K562 (cell line): ENCODE data around the gene WASF2. TPM values are rescaled to one million over a fixed set of nuclear protein-coding genes. Genes with fewer than 3 reads are reported as not detected.
A peak's percentile ranks its signal among the peaks of the same experiment; 100 is the strongest.

Experiments
- CBFA2T2 ChIP-seq: fragments of 450-650 bp; conservative IDR thresholded peaks from 2 replicates; pipeline ENCODE4 v1.6.1; 2017; ENCODE audit warnings: mild to moderate bottlenecking
- CCNT2 ChIP-seq: IDR thresholded peaks from 2 replicates; pipeline ENCODE4 v1.6.1; 2011; ENCODE audit warnings: borderline replicate concordance, low read depth, mild to moderate bottlenecking, moderate library complexity, mixed read lengths, low read length; ENCODE audit not compliant: insufficient read length; ENCODE audit errors: extremely low read depth
- JUND ChIP-seq, 2 experiments: IDR thresholded peaks; 2 replicates in 1 of 2; 3 replicates in 1 of 2; pipeline ENCODE4 v1.6.1; 2011; ENCODE audit warnings: borderline replicate concordance in 2 of 2, low read depth in 2 of 2, low read length in 2 of 2, improper control_type of control experiment in 1 of 2, missing biosample characterization in 1 of 2, missing genetic modification characterization in 1 of 2, missing genetic modification reagents in 1 of 2
- SMARCC2 ChIP-seq: fragments of 450-650 bp; IDR thresholded peaks from 2 replicates; pipeline ENCODE4 v1.6.1; 2017; ENCODE audit warnings: antibody characterized with exemption, moderate library complexity, mild to moderate bottlenecking, low read depth
- TEAD4 ChIP-seq, 2 experiments: sonication (generic) in 1 of 2; formaldehyde crosslinking in 1 of 2; IDR thresholded peaks; 2 replicates each; pipeline versions ENCODE4 v1.6.1 to v1.8.0; 2012 to 2022; ENCODE audit warnings: borderline replicate concordance in 1 of 2, inconsistent platforms in 1 of 2, low read length in 1 of 2, mild to moderate bottlenecking in 1 of 2, missing genetic modification reagents in 1 of 2
- TSC22D4 ChIP-seq: fragments of 450-650 bp; IDR thresholded peaks from 2 replicates; pipeline ENCODE4 v1.6.1; 2016; ENCODE audit warnings: missing genetic modification characterization, missing biosample characterization, control low read depth
- polyA plus RNA-seq, 8 experiments: library from polyadenylated mRNA; depleted of rRNA in 4 of 8; stranded (reverse) in 5 of 8; unstranded in 3 of 8; fragments of >200 nt; fragmentation: Nextera tagmentation in 2 of 8; fragmentation: Illumina TruSeq in 1 of 8; extraction: Ambion mirVana in 2 of 8; extraction: Trizol in 1 of 8; gene quantifications; 2 replicates each; pipeline versions ENCODE4 v1.2.1 to v1.2.3, GENCODE V29; 2011 to 2014; ENCODE audit warnings: inconsistent platforms in 1 of 8, missing spikeins in 1 of 8
- total RNA-seq, 7 experiments: library from RNA; depleted of rRNA in 6 of 7; stranded (reverse); fragments of >200 nt in 6 of 7; fragmentation: Illumina TruSeq in 2 of 7; extraction: Trizol in 2 of 7; gene quantifications; 2 replicates each; pipeline versions ENCODE4 v1.2.1 to v1.2.3, GENCODE V29; 2011 to 2021; ENCODE audit warnings: low replicate concordance in 1 of 7
- TF ChIP-seq, protein P1 (sequence below): fragments of 200-600 bp; sonication (generic); IDR thresholded peaks from one replicate; pipeline ENCODE4 v1.6.1; 2012; ENCODE audit warnings: mild to moderate bottlenecking, low read depth, low read length, inconsistent platforms
- TF ChIP-seq, protein P2 (sequence below): fragments of 250-450 bp; sonication (Bioruptor Pico); IDR thresholded peaks from 2 replicates; pipeline ENCODE4 v1.8.0; 2021; ENCODE audit warnings: moderate library complexity, mild to moderate bottlenecking, inconsistent platforms

Gene WASF2
- total and polyA plus RNA-seq, 9 of the 15 experiments (the other 6 are each of a cell fraction or from before 2014, with no cell fraction given), result 8.2 to 163 (median 31.2) TPM

DNA sequence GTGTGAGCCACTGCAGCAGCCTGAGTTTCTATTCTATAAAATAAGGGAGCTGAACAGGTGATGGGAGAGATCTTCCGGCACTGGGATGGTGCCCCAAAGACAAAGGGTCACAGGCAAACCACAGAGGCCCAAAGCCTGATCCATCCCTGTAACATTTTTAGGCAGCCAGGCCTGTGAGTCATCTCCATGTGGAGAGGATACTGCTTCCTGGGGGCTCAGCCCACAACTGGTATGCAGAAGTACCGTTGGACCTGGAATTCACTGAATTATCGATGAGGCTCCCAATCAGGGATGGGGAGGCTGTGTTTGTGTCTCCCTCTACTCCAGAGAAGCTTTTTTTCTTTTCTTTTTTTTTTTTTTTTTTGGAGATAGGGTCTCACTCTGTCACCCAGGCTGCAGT, 48.8 kb upstream of the WASF2 start (continued):
- TF ChIP-seq, protein P1, sequence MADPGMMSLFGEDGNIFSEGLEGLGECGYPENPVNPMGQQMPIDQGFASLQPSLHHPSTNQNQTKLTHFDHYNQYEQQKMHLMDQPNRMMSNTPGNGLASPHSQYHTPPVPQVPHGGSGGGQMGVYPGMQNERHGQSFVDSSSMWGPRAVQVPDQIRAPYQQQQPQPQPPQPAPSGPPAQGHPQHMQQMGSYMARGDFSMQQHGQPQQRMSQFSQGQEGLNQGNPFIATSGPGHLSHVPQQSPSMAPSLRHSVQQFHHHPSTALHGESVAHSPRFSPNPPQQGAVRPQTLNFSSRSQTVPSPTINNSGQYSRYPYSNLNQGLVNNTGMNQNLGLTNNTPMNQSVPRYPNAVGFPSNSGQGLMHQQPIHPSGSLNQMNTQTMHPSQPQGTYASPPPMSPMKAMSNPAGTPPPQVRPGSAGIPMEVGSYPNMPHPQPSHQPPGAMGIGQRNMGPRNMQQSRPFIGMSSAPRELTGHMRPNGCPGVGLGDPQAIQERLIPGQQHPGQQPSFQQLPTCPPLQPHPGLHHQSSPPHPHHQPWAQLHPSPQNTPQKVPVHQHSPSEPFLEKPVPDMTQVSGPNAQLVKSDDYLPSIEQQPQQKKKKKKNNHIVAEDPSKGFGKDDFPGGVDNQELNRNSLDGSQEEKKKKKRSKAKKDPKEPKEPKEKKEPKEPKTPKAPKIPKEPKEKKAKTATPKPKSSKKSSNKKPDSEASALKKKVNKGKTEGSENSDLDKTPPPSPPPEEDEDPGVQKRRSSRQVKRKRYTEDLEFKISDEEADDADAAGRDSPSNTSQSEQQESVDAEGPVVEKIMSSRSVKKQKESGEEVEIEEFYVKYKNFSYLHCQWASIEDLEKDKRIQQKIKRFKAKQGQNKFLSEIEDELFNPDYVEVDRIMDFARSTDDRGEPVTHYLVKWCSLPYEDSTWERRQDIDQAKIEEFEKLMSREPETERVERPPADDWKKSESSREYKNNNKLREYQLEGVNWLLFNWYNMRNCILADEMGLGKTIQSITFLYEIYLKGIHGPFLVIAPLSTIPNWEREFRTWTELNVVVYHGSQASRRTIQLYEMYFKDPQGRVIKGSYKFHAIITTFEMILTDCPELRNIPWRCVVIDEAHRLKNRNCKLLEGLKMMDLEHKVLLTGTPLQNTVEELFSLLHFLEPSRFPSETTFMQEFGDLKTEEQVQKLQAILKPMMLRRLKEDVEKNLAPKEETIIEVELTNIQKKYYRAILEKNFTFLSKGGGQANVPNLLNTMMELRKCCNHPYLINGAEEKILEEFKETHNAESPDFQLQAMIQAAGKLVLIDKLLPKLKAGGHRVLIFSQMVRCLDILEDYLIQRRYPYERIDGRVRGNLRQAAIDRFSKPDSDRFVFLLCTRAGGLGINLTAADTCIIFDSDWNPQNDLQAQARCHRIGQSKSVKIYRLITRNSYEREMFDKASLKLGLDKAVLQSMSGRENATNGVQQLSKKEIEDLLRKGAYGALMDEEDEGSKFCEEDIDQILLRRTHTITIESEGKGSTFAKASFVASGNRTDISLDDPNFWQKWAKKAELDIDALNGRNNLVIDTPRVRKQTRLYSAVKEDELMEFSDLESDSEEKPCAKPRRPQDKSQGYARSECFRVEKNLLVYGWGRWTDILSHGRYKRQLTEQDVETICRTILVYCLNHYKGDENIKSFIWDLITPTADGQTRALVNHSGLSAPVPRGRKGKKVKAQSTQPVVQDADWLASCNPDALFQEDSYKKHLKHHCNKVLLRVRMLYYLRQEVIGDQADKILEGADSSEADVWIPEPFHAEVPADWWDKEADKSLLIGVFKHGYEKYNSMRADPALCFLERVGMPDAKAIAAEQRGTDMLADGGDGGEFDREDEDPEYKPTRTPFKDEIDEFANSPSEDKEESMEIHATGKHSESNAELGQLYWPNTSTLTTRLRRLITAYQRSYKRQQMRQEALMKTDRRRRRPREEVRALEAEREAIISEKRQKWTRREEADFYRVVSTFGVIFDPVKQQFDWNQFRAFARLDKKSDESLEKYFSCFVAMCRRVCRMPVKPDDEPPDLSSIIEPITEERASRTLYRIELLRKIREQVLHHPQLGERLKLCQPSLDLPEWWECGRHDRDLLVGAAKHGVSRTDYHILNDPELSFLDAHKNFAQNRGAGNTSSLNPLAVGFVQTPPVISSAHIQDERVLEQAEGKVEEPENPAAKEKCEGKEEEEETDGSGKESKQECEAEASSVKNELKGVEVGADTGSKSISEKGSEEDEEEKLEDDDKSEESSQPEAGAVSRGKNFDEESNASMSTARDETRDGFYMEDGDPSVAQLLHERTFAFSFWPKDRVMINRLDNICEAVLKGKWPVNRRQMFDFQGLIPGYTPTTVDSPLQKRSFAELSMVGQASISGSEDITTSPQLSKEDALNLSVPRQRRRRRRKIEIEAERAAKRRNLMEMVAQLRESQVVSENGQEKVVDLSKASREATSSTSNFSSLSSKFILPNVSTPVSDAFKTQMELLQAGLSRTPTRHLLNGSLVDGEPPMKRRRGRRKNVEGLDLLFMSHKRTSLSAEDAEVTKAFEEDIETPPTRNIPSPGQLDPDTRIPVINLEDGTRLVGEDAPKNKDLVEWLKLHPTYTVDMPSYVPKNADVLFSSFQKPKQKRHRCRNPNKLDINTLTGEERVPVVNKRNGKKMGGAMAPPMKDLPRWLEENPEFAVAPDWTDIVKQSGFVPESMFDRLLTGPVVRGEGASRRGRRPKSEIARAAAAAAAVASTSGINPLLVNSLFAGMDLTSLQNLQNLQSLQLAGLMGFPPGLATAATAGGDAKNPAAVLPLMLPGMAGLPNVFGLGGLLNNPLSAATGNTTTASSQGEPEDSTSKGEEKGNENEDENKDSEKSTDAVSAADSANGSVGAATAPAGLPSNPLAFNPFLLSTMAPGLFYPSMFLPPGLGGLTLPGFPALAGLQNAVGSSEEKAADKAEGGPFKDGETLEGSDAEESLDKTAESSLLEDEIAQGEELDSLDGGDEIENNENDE, result no peak
- TF ChIP-seq TSC22D4 (no peak), JUND (IDR thresholded peaks at IDR 0.05; ENCODE audit: borderline replicate concordance, low read depth, low read length) (peak; percentile 84), JUND (tag; IDR thresholded peaks at IDR 0.05; ENCODE audit: borderline replicate concordance, low read depth, low read length) (peak; percentile 53; the same call in 1 of the 3 replicates), CBFA2T2 (peak; percentile 21; the same call in 1 of the 2 replicates), CCNT2 (no peak), TEAD4 (IDR thresholded peaks at IDR 0.05; ENCODE audit: low read length) (peak; percentile 37; the same call in 1 of the 2 replicates), TEAD4 (CRISPR knock-in tag; IDR thresholded peaks at IDR 0.05; ENCODE audit: borderline replicate concordance) (no peak), SMARCC2 (peak; percentile 42; the same call in 1 of the 2 replicates)
- TF ChIP-seq, protein P2, sequence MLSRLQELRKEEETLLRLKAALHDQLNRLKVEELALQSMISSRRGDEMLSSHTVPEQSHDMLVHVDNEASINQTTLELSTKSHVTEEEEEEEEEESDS (CRISPR knock-in tag), result no peak
